ENCODE results near the gene AGFG1.

The AGFG1 gene

GRCh38 chr2:227524665-227525064 is 52.7 kb downstream of the AGFG1 start:
- no peak overlapping the region for H2AFZ ChIP-seq (ENCODE audit: low read depth)
- H3K27me3 ChIP-seq (ENCODE audit: insufficient read depth, low read depth) = no peaks in the 10 kb centered on the region
- peaks cover 4% of the 10 kb centered on the region; the same call in 1 of the 2 replicates for H3K36me3 ChIP-seq (ENCODE audit: insufficient read depth)
- no peak overlapping the region for H3K4me2 ChIP-seq
- no peak for TF ChIP-seq CTCF (conservative IDR thresholded peaks at IDR 0.05; ENCODE audit: low read depth, low read length)
- no peak overlapping the region for H3K27ac ChIP-seq
- peaks cover 8% of the 10 kb centered on the region; the same call in 1 of the 2 replicates for H4K20me1 ChIP-seq (ENCODE audit: insufficient read depth)
- no peaks in the 10 kb centered on the region for H3K4me1 ChIP-seq (ENCODE audit: low read depth, poor library complexity, severe bottlenecking)
- H3K79me2 ChIP-seq (ENCODE audit: insufficient read depth, low read depth) = peaks cover 11% of the 10 kb centered on the region; the same call in 1 of the 2 replicates
- H3K9ac ChIP-seq = no peak overlapping the region
- H3K4me3 ChIP-seq (IDR thresholded peaks at IDR 0.05; ENCODE audit: insufficient read depth, low read depth, low read length) = no peak overlapping the region

GRCh38 chr2:227527351-227527750 is 55.4 kb downstream of the AGFG1 start:
- no peaks in the 10 kb centered on the region for H3K27me3 ChIP-seq (ENCODE audit: insufficient read depth, low read depth)
- no peaks in the 10 kb centered on the region for H3K79me2 ChIP-seq (ENCODE audit: insufficient read depth, low read depth)
- no peaks in the 10 kb centered on the region for H3K4me1 ChIP-seq (ENCODE audit: low read depth, poor library complexity, severe bottlenecking)
- H3K9ac ChIP-seq = no peak overlapping the region
- peaks cover 4% of the 10 kb centered on the region; the same call in 1 of the 2 replicates for H4K20me1 ChIP-seq (ENCODE audit: insufficient read depth)
- H3K27ac ChIP-seq = no peak overlapping the region
- H3K36me3 ChIP-seq (ENCODE audit: insufficient read depth) = peaks cover 4% of the 10 kb centered on the region; the same call in 1 of the 2 replicates
- no peak for TF ChIP-seq CTCF (conservative IDR thresholded peaks at IDR 0.05; ENCODE audit: low read depth, low read length)
- H3K4me2 ChIP-seq = no peak overlapping the region
- no peak overlapping the region for H2AFZ ChIP-seq (ENCODE audit: low read depth)
- no peak overlapping the region for H3K4me3 ChIP-seq (IDR thresholded peaks at IDR 0.05; ENCODE audit: insufficient read depth, low read depth, low read length)

GRCh38 chr2:227528803-227529202 is 56.8 kb downstream of the AGFG1 start:
- Histone ChIP-seq H3K79me2 (ENCODE audit: insufficient read depth, low read depth) (no peaks in the 10 kb centered on the region), H3K27me3 (ENCODE audit: insufficient read depth, low read depth) (no peaks in the 10 kb centered on the region), H3K4me1 (ENCODE audit: low read depth, poor library complexity, severe bottlenecking) (no peaks in the 10 kb centered on the region), H3K9ac (no peak overlapping the region), H3K27ac (no peak overlapping the region), H3K4me2 (no peak overlapping the region), H2AFZ (ENCODE audit: low read depth) (no peak overlapping the region), H3K36me3 (ENCODE audit: insufficient read depth) (peaks cover 4% of the 10 kb centered on the region; the same call in 1 of the 2 replicates), H3K4me3 (IDR thresholded peaks at IDR 0.05; ENCODE audit: insufficient read depth, low read depth, low read length) (no peak overlapping the region), H4K20me1 (ENCODE audit: insufficient read depth) (peaks cover under 1% of the 10 kb centered on the region; the same call in 1 of the 2 replicates)
- no peak for TF ChIP-seq CTCF (conservative IDR thresholded peaks at IDR 0.05; ENCODE audit: low read depth, low read length)

GRCh38 chr2:227529871-227530270 is 57.9 kb downstream of the AGFG1 start:
- Histone ChIP-seq H3K79me2 (ENCODE audit: insufficient read depth, low read depth) (no peaks in the 10 kb centered on the region), H2AFZ (ENCODE audit: low read depth) (no peak overlapping the region), H3K4me3 (IDR thresholded peaks at IDR 0.05; ENCODE audit: insufficient read depth, low read depth, low read length) (no peak overlapping the region), H3K27me3 (ENCODE audit: insufficient read depth, low read depth) (no peaks in the 10 kb centered on the region), H3K4me1 (ENCODE audit: low read depth, poor library complexity, severe bottlenecking) (peaks cover 8% of the 10 kb centered on the region), H3K4me2 (no peak overlapping the region), H3K9ac (no peak overlapping the region), H3K27ac (no peak overlapping the region), H3K36me3 (ENCODE audit: insufficient read depth) (peaks cover 4% of the 10 kb centered on the region; the same call in 1 of the 2 replicates), H4K20me1 (ENCODE audit: insufficient read depth) (no peaks in the 10 kb centered on the region)
- TF ChIP-seq CTCF (conservative IDR thresholded peaks at IDR 0.05; ENCODE audit: low read depth, low read length) = no peak
